22Rv1 (cell line): Measurements from ENCODE around the gene ADAMTS2.

ENCODE experiments used
- CTCF ChIP-seq: fragments of 450-650 bp; IDR thresholded peaks from 2 replicates; pipeline ENCODE4 v1.5.1; 2017; ENCODE audit warnings: mild to moderate bottlenecking
- ZFX ChIP-seq: fragments of 450-650 bp; IDR thresholded peaks from 2 replicates; pipeline ENCODE4 v1.6.1; 2017; ENCODE audit warnings: antibody characterized with exemption, borderline replicate concordance

GRCh38 chr5:179208706-179209358 is 136.4 kb downstream of the ADAMTS2 start:
- TF ChIP-seq CTCF: no peak
- TF ChIP-seq ZFX: no peak
